HUDEP-2 (cell line): Measurements from ENCODE around the gene CACNA2D4.

Experiments
- DNase-seq, 76 experiments: peaks; one replicate each; lab custom pipeline; 2025; ENCODE audit not compliant: unreplicated experiment in 76 of 76; lab: John Stamatoyannopoulos, UW

The CACNA2D4 gene

DNA sequence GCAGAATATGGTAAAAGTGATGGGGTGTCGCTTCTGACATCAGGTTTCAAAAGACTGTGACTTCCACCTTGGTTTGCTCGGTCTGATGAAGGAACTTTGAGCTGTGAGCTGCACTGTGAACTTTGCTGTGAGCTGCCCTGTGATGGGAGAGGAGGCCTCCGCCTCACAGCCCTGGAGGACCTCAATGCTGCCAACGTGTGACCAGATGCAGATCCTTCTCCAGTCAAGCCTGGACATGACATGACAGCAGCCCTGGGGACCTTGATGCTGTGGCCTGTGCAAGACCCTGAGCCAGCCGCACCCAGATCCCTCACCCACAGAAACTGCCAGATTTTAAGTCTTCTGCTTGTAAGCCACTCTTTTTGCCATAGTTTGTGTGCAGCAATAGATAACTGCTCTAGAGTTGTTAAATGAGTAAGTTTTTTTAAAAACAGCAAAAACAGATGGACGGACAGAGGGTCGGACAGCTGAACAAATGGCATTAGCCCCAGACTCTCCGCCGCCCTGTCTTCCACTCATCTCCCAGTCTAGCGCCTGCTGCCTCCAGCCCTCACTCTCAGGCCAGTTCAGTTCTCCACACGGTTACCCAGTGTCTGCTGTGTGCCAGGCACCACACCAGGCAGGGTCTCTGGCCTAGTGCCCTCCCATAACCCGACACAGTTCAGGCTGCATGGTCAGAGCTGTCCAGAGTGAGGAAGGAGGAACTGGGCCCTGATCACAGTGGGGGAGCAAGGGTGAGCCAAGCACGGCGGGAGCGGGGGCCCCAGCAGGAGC, 111.2 kb downstream of the CACNA2D4 start:
- peak in 3 of 76 experiments; percentile 15 to 43 (median 29) for DNase-seq

GRCh38 chr12:1806301-1807086, 112.0 kb downstream of the CACNA2D4 start:
- peak in 75 of 76 experiments; percentile 23 to 84 (median 68) for DNase-seq

GRCh38 chr12:1805441-1806081, 112.9 kb downstream of the CACNA2D4 start:
- DNase-seq, result no peak

GRCh38 chr12:1804545-1805332, 113.7 kb downstream of the CACNA2D4 start:
- peak in 75 of 76 experiments; percentile 24 to 93 (median 81) for DNase-seq

DNA sequence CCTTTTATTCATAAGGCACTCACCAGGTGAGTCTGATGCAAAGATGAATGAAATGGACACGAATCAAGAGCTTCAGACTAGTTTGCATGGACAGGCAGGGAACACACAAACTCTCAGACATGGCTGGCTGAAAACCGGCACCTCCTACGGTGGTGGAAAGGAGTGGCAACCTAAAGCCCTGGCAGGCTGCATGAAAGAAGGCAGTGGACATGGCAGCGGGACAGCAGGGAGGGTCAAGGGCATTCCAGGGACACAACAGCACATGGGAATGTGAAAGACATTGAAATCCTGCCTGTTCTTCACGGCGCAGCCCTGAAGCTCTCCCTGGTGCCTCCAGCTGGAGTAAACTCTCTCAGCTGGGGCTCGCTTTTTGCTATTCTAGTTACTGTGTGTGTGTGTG, 114.7 kb downstream of the CACNA2D4 start:
- peak in 1 of 76 experiments; percentile 18 for DNase-seq

DNA sequence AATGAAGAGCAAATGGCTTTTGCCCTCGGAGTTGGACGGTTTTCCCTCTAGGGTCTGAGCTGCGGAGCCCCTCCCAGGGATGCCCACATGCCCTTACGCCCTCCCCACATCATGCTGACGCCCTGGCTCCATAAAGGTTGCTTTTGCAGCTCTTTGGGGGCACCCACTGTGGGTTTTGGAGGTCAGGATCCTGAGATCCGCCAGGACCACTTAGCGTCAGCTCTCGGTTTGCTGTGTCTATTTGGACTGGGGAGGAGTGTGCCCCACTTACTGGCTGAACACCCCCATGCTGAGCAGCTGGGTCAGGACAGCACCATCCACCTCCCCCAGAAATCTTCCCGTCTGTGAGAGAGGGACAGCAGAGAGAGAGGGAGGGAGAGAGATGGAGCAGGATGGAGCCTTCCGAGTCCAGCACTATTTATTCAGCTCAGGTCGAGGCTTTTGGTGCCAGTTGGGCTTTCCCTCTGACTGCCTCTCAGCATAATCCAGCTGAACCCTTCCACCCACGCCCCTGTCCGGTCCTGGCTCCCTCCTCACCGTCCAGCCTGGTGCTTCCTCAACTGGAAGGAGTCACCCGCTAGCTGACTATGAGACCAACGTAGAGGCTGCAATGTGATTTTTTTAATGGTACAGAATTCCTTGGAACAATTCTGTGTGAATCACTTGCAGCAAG, 117.0 kb downstream of the CACNA2D4 start:
- DNase-seq, result no peak

GRCh38 chr12:1800401-1801302, 117.8 kb downstream of the CACNA2D4 start:
- DNase-seq, result peak in 54 of 76 experiments; percentile 11 to 73 (median 44)

GRCh38 chr12:1799882-1800400, 118.5 kb downstream of the CACNA2D4 start:
- no peak for DNase-seq

GRCh38 chr12:1799051-1799881, 119.2 kb downstream of the CACNA2D4 start:
- no peak for DNase-seq

DNA sequence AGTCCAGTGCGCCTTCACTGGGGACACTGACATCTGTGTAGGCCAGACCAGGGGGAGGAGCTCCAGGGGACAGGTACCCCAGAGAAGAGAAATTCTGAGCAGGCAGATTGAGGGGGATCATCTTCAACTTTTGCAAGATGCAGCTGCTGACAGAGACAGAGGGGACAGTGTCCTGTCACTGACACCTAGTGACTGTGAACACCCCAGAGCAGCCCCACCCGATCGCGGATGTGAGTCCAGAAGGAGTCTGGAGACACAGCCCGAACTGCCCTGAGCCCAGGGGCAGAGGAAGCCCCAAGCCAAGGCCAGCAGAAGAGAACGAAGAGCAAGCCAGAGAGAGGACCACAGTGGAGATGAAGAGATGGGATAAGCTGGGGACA, 119.8 kb downstream of the CACNA2D4 start:
- no peak for DNase-seq

GRCh38 chr12:1797991-1798640, 120.3 kb downstream of the CACNA2D4 start:
- no peak for DNase-seq

DNA sequence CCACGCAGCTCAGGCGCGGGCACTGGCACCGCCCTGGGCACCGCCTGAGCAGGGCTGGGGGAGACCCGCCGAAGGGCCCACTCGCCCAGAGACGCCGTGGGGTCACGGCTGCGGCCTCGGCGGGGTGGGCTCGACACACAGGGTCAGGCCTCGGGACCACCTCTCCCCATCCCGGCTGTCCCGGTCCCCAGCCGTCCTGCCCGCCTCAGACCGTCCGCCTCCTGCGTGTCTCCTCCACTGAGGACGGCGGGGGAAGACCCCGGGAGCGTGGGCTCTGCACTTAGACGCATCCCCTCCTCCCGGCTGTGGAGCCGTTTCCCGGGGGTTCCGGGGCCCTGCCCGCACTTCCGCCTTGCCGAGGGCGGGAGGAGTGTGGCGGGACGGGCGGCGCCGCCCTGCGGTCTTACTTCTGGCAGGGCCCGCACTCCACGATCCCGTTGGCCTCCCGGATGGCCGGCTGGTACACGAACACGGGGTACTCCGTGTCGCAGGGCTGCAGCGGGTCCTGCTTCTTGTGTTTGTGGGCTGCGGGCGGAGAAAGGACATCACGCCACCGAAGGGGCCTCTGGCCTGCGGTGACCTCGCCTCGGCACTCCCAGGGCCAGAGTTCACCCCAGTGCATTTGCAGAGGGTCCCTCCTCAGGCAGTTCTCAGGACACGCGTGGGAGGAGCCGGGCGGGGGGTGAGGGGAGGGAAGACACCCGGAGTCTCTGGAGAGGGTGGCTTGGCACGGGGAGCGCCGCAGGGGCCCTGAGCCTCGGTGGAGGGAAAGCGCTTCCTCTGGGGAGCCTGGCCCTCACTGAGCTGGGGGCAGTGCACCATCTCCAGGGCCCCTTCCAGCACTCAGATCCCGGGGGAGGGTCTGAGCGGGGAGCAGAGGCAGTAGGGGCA, 121.2 kb downstream of the CACNA2D4 start:
- peak in 57 of 76 experiments; percentile 17 to 70 (median 53) for DNase-seq

GRCh38 chr12:1796515-1797010, 121.9 kb downstream of the CACNA2D4 start:
- DNase-seq, result peak in 32 of 76 experiments; percentile 17 to 67 (median 32)

DNA sequence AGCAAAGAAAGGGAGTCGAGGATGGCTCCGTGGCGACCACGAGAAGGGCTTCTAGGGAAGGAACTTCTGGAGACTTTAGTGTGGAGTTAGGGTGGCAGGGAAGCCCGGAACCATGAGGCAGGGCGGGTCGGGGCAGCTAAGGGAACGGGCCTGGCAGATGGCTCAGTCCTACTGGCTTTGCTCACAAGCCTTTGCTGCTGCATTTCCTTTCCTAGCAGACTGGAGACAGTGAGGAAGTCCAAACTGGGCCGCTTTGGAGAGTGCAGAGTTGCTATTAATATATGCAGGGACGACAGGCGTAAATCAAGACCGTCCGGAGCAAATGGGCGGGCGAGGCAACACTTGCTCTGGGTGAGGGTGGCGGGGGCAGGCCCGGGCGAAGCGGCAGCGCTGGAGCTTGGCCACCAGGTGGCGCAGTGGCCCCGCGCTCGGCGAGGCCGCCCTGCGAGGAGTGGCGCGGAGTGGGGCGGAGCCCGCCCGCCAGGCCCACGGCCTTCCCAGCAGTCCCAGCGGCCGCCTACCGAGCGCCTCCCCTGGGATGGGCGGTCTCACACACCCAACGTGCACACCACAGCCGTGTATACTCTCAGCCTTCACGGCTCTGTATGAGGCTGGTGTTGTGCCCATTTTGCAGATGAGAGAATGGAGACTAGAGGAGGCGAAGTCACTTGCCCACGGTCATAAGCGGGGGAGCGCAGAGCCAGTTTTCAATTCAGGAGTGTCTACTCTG, 122.5 kb downstream of the CACNA2D4 start:
- DNase-seq, result peak in 75 of 76 experiments; percentile 26 to 96 (median 91)

DNA sequence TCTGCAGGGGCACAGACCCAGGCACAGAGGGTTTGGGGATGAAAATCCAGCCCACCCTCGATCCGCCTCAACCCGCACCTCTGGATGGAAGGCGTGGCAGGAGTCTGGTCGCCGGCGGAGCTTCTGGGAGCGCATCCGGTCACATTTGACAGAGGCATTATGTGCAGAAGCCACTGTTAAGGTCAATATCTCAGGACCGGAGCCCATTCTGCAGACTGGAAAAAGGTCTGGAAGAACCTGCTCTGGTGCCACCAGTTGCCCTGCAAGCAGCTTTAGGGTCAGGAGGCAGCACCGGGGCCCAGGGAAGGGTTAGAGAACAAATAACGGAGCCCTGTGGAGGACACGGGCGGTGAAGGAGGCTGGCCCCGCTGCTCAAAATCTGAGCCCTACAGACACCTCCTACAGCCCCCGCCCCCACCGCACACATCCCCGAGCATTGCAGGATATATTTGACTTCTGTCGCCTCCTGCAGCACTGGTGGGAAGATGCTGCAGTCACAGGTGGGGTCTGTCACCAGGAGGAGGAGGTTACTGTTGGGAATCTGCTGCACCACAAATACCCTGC, 123.1 kb downstream of the CACNA2D4 start:
- no peak for DNase-seq
